ENCODE results near the gene COG1.
A peak's percentile ranks its signal among the peaks of the same experiment; 100 is the strongest.

COG1 gene

DNA sequence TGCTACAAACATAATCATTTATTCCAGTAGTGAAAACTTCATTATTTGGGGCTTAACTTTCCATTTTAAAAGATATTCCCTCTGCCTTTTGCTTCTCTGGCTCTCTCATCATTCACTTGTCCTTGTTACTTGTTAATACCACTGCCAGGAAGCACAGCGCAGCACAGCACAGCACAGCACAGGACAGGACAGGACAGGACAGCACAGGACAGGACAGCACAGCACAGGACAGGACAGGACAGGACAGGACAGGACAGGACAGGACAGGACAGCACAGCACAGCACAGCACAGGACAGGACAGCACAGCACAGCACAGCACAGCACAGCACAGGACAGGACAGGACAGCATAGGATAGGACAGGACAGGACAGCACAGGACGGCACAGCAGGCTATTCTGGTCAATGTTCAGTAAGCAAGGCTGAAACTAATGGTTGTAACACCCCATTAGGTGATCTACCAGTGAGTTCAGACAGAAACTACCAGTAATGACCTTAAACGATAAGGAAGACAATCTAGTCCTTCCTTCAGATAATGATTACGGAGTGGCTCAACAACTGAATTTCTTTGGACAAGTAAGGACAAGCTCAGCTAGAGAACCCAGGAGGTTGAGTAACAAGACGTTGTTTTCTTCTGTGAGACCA is 31.9 kb downstream of the COG1 start:
- DNase-seq (ENCODE audit: insufficient read length) (no peak), FAIRE-seq (no peak)
- TF ChIP-seq POLR2A (IDR thresholded peaks at IDR 0.05; ENCODE audit: low read depth, low read length): no peak
- TF ChIP-seq TAF1 (IDR thresholded peaks at IDR 0.05; ENCODE audit: borderline replicate concordance, low read depth, low read length): no peak
- no peak for TF ChIP-seq POLR2AphosphoS5 (IDR thresholded peaks at IDR 0.05; ENCODE audit: low read depth, low read length)

DNA sequence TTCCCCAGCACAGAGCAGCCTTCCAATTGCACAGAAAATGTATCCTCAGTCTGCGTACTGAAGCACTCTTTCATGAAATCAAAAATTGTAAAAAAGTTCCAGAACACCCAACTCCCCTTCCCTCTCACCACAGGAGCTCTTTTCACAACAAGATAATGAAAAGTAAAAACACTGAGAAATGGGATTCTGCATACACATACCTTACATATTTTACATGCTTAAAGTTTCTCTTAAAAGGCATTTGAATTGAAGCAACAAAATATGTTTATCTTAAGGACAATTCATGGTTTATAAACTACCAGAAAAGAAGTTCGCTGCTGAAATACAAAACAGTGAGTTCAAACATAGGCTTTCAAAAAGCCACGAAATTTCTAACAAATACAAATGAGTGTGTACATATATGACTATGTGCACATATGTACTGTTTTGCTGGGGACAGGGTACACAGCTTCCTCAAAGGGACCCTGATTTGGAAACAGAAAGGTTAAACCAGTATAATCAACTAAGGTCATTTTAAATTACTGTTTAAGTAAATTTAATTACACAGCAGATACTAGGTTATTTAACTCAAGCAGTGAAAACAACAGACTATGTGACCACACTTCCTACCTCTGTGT is 33.8 kb downstream of the COG1 start:
- FAIRE-seq (no peak), DNase-seq (ENCODE audit: insufficient read length) (no peak)
- no peak for TF ChIP-seq POLR2AphosphoS5 (IDR thresholded peaks at IDR 0.05; ENCODE audit: low read depth, low read length)
- no peak for TF ChIP-seq TAF1 (IDR thresholded peaks at IDR 0.05; ENCODE audit: borderline replicate concordance, low read depth, low read length)
- TF ChIP-seq POLR2A (IDR thresholded peaks at IDR 0.05; ENCODE audit: low read depth, low read length): no peak

DNA sequence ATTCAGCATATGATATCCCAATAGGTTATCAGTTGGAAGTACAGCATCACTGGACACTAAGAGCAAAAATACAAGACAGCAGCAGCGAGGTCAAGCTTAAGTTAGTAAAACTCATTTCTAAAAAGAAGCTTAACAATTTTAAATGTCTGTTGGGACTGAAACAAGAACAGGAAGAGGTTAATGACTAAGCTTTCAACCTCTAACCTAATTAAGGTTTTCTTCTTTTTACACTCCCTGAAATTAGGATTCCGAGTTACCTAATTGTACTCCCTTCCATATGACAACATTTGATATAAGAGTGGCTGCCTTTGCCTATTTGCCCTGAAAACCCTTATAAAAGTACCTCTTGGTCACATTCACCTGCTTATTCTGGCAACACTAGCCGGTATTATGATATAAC is 34.5 kb downstream of the COG1 start:
- FAIRE-seq (no peak), DNase-seq (ENCODE audit: insufficient read length) (no peak)
- TF ChIP-seq TAF1 (IDR thresholded peaks at IDR 0.05; ENCODE audit: borderline replicate concordance, low read depth, low read length) (no peak), POLR2A (IDR thresholded peaks at IDR 0.05; ENCODE audit: low read depth, low read length) (no peak), POLR2AphosphoS5 (IDR thresholded peaks at IDR 0.05; ENCODE audit: low read depth, low read length) (no peak)

DNA sequence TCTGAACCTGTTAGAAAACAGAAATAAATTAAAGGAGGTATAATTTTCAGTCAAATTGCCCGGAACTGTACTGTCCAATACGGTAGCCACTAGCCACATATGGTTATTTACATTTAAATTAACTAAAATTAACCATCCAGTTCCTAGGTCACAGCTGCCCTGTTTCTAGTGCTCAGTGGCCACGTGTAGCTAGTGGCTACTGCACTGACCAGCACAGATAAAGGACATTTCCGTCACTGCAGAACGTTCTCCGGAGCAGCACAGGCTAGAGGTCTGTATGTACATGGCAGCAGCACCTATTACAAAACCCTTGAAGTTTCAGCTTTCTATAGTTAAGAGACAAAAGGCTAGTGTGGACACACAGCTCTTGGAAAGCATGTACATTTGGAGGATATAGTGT is 35.1 kb downstream of the COG1 start:
- TF ChIP-seq POLR2AphosphoS5 (IDR thresholded peaks at IDR 0.05; ENCODE audit: low read depth, low read length): no peak
- no peak for TF ChIP-seq TAF1 (IDR thresholded peaks at IDR 0.05; ENCODE audit: borderline replicate concordance, low read depth, low read length)
- TF ChIP-seq POLR2A (IDR thresholded peaks at IDR 0.05; ENCODE audit: low read depth, low read length): no peak
- DNase-seq (ENCODE audit: insufficient read length): no peak
- no peak for FAIRE-seq

- TF ChIP-seq POLR2A (IDR thresholded peaks at IDR 0.05; ENCODE audit: low read depth, low read length) (no peak), POLR2AphosphoS5 (IDR thresholded peaks at IDR 0.05; ENCODE audit: low read depth, low read length) (no peak), TAF1 (IDR thresholded peaks at IDR 0.05; ENCODE audit: borderline replicate concordance, low read depth, low read length) (no peak)
- FAIRE-seq: no peak
- peak; percentile 27 for DNase-seq (ENCODE audit: insufficient read length)
Observed at GRCh38 chr17:73228748-73229236, 35.9 kb downstream of the COG1 start.

- TF ChIP-seq TAF1 (IDR thresholded peaks at IDR 0.05; ENCODE audit: borderline replicate concordance, low read depth, low read length) (no peak), POLR2A (IDR thresholded peaks at IDR 0.05; ENCODE audit: low read depth, low read length) (no peak), POLR2AphosphoS5 (IDR thresholded peaks at IDR 0.05; ENCODE audit: low read depth, low read length) (no peak)
- FAIRE-seq: no peak
- no peak for DNase-seq (ENCODE audit: insufficient read length)
Observed at GRCh38 chr17:73230088-73230487, 37.2 kb downstream of the COG1 start.

DNA sequence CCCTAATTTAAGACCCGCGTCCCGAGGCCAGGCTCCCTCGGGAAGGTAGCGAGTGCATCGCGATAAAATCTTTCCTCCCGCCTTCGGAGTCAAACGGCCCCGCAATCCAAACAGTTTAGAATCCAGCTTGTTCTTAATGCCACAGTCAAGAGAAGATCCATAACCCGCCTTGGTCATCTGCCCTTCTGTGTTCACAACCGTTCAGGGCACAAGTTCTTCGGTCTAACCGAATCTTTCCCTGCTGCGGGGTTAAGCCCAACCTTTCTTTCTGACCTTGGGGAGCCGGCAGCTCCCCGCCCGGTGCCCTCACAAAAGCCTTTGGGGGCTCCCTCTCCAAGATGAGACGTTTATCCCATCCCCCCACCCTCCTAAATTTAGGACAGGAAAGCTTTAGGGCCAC is 38.5 kb downstream of the COG1 start:
- no peak for TF ChIP-seq POLR2AphosphoS5 (IDR thresholded peaks at IDR 0.05; ENCODE audit: low read depth, low read length)
- no peak for TF ChIP-seq POLR2A (IDR thresholded peaks at IDR 0.05; ENCODE audit: low read depth, low read length)
- TF ChIP-seq TAF1 (IDR thresholded peaks at IDR 0.05; ENCODE audit: borderline replicate concordance, low read depth, low read length): no peak
- DNase-seq (ENCODE audit: insufficient read length): no peak
- FAIRE-seq: no peak

DNA sequence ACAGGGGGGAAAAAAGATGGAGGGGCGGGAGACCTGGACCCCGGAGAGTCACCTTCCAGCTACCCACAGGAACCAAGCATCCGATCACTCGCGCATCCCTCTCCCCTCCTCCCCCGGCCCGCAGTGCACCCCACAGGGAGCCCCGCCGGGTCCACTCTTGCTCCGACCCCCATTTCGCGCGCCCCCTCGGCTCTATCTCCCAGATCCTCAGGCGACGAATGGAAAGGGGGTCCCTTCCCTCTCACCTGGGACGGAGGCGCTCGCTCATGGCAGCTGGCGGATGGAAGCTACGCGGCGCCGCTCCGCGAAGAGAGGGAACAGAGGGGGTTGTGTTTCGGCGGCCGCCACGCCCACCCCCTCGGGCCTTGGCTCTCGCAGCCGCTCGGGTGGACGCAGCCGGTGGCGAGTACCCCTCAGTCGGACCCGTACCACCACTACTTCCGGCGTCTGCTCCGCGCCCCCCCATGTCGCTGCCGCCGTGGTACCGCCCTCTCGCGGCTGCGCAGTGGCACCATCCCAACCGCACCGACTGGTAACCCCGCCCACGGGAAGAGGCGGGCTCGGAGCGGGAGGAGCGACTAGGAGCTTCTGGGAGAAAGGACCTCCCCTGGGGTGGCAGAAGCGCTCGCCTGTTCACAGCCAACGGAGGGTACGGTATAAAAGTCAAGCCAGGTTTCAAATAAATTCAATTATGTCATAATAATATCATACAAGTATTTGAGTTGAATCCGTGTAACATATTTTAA is 39.2 kb downstream of the COG1 start:
- TF ChIP-seq POLR2A (IDR thresholded peaks at IDR 0.05; ENCODE audit: low read depth, low read length) (peak; percentile 69; the same call in 1 of the 2 replicates), TAF1 (IDR thresholded peaks at IDR 0.05; ENCODE audit: borderline replicate concordance, low read depth, low read length) (peak; percentile 27; the same call in 1 of the 2 replicates), POLR2AphosphoS5 (IDR thresholded peaks at IDR 0.05; ENCODE audit: low read depth, low read length) (0 out of 2 replicates have a peak, but pooled peaks have one; percentile 33)
- peak; percentile 92 for DNase-seq (ENCODE audit: insufficient read length)
- peak; percentile 97 for FAIRE-seq

DNA sequence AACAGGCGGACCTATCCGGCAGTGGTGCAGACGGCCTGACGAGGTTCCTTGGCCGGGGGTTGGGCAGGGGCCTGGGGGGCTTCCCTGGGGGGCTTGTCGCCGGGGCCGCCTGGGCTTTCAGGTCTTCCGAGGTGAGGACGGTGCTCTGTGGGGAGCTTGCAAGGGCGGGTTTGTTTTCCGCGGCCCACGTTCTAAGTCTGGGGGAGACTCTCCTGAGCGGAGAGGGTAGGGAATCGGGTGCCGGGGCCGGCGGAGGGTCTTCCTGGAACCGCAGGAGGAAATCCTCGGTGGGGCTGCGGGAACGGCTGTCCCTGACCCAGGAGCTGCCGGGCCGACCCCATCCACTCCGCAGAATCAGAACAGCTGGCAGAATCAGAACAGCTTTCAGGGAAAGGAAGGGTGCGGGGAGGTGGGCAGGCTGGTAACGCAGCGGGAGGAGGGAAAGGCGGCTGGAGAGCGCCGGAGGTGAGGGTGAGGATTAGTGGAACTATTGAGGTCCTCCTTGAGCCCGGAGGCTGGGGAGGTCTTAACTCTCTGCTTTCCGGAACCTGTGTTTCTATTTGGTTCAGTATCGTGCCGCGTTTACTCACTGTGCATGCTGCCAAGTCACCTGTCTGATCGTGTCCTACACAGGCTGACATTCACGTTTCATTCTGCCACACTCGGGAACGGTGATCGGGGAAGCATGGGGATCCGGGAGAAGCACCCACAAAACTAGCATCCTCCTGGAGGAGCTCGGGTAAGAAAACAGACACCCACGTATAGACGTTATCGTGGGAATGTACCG is 39.9 kb downstream of the COG1 start:
- peak; percentile 46 for DNase-seq (ENCODE audit: insufficient read length)
- peak; percentile 40 for FAIRE-seq

DNA sequence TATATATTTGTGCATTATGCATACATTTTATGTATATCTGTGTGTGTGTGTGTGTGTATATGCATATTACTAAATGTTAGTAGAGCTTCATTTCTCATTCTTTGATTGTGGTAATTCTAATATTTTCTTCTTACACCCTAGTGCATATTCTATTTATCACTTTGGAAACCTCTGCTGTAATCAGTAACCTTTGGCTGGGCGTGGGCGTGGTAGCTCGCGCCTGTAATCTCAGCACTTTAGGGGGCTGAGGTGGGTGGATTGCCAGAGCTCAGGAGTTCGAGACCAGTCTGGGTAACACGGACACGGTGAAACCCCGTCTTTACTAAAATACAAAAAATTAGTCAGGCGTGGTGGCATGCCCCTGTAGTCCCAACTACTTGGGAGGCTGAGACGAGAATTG is 41.9 kb downstream of the COG1 start:
- DNase-seq (ENCODE audit: insufficient read length) (no peak), FAIRE-seq (no peak)
- no peak for TF ChIP-seq POLR2AphosphoS5 (IDR thresholded peaks at IDR 0.05; ENCODE audit: low read depth, low read length)
- TF ChIP-seq TAF1 (IDR thresholded peaks at IDR 0.05; ENCODE audit: borderline replicate concordance, low read depth, low read length): no peak
- no peak for TF ChIP-seq POLR2A (IDR thresholded peaks at IDR 0.05; ENCODE audit: low read depth, low read length)

More for the DNA sequence above, 39.9 kb downstream of the COG1 start:
- TF ChIP-seq POLR2A (IDR thresholded peaks at IDR 0.05; ENCODE audit: low read depth, low read length): 0 out of 2 replicates have a peak, but pooled peaks have one; percentile 21
- no peak; the same call in 1 of the 2 replicates for TF ChIP-seq POLR2AphosphoS5 (IDR thresholded peaks at IDR 0.05; ENCODE audit: low read depth, low read length)

GRCh38 chr17:73237714-73238113 is 44.9 kb downstream of the COG1 start:
- FAIRE-seq: no peak
- no peak for DNase-seq (ENCODE audit: insufficient read length)
- no peak for TF ChIP-seq TAF1 (IDR thresholded peaks at IDR 0.05; ENCODE audit: borderline replicate concordance, low read depth, low read length)

Data from GM12892 (cell line).